ENCODE measurements around the gene GRXCR2. TPM values are rescaled to one million over a fixed set of nuclear protein-coding genes. Genes with fewer than 3 reads are reported as not detected.

Gene GRXCR2
- total RNA-seq, 2 donors from 2014 or later = not detected

DNA sequence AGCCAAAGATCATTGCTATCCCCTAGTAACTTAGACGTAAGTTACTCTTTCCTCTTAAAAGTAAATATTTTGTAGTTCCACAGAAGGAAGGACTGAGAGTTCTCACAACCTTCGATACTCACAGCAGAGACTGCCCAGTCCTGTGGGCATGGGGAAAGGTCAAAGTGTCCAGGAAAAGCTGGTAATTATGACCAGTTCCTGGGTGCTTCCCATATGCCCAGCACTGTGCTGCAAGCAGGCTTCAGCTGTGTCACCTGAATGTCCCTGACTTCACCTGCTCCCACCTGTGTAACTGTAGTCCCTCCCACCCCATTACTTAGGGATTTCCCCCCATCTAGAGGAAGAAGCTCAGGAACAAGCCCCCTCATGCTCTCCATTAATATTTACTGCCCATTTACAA, 45.6 kb upstream of the GRXCR2 start:
- no peak overlapping the region for H3K4me3 ChIP-seq
- TF ChIP-seq, protein P1, sequence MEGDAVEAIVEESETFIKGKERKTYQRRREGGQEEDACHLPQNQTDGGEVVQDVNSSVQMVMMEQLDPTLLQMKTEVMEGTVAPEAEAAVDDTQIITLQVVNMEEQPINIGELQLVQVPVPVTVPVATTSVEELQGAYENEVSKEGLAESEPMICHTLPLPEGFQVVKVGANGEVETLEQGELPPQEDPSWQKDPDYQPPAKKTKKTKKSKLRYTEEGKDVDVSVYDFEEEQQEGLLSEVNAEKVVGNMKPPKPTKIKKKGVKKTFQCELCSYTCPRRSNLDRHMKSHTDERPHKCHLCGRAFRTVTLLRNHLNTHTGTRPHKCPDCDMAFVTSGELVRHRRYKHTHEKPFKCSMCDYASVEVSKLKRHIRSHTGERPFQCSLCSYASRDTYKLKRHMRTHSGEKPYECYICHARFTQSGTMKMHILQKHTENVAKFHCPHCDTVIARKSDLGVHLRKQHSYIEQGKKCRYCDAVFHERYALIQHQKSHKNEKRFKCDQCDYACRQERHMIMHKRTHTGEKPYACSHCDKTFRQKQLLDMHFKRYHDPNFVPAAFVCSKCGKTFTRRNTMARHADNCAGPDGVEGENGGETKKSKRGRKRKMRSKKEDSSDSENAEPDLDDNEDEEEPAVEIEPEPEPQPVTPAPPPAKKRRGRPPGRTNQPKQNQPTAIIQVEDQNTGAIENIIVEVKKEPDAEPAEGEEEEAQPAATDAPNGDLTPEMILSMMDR (IDR thresholded peaks at IDR 0.05) = no peak
- no peaks in the 10 kb centered on the region for H3K36me3 ChIP-seq
- H3K4me1 ChIP-seq = no peaks in the 10 kb centered on the region
- H3K27me3 ChIP-seq = no peaks in the 10 kb centered on the region
- no peak overlapping the region for H3K27ac ChIP-seq
- intact Hi-C loops (cut with DNase I) = no loop called here
- H3K9ac ChIP-seq (ENCODE audit: low read depth in 2 of 2, low read length in 2 of 2) = no peak overlapping the region
- no peak for DNase-seq
- H3K9me3 ChIP-seq = no peaks in the 10 kb centered on the region

DNA sequence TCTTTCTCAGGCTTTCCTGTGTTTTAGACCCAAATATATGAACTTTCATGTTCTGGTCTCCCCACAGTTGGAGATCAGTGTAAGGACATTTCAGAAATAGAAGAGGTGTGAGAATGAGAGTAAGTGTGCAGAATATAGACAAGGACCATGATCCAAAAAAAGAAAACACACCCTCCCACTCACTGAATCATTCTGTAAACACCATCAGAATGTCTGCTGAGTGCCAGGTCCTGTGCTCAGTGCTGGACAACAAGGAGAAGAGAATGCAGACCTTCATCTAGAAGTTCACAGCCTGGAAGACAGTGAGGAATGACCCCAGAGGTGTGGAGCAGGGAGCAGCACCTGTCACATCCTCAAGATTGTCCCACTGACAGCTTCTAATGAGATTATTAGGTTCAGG, 44.5 kb upstream of the GRXCR2 start:
- Histone ChIP-seq H3K27ac (no peak overlapping the region), H3K27me3 (no peaks in the 10 kb centered on the region), H3K9me3 (no peaks in the 10 kb centered on the region), H3K4me1 (no peaks in the 10 kb centered on the region), H3K9ac (ENCODE audit: low read depth in 2 of 2, low read length in 2 of 2) (no peak overlapping the region), H3K4me3 (no peak overlapping the region), H3K36me3 (no peaks in the 10 kb centered on the region)
- no peak for DNase-seq
- TF ChIP-seq, protein P1 (IDR thresholded peaks at IDR 0.05) = no peak
- intact Hi-C loops (cut with DNase I) = no loop called here

GRCh38 chr5:145915970-145916638, 43.3 kb upstream of the GRXCR2 start:
- Histone ChIP-seq H3K27ac (no peak overlapping the region), H3K4me3 (no peak overlapping the region), H3K9ac (ENCODE audit: low read depth in 2 of 2, low read length in 2 of 2) (no peak overlapping the region), H3K27me3 (no peaks in the 10 kb centered on the region), H3K36me3 (no peaks in the 10 kb centered on the region), H3K9me3 (no peaks in the 10 kb centered on the region), H3K4me1 (no peaks in the 10 kb centered on the region)
- TF ChIP-seq, protein P1 (IDR thresholded peaks at IDR 0.05) = no peak
- no peak for DNase-seq
- intact Hi-C loops (cut with DNase I) = no loop called here

- H3K9ac ChIP-seq (ENCODE audit: low read depth in 2 of 2, low read length in 2 of 2) = no peak overlapping the region
- no peaks in the 10 kb centered on the region for H3K36me3 ChIP-seq
- H3K27ac ChIP-seq = no peak overlapping the region
- H3K27me3 ChIP-seq = no peaks in the 10 kb centered on the region
- no peak overlapping the region for H3K4me3 ChIP-seq
- intact Hi-C loops (cut with DNase I) = no loop called here
- TF ChIP-seq, protein P1 (IDR thresholded peaks at IDR 0.05) = no peak
- no peak for DNase-seq
- H3K4me1 ChIP-seq = no peaks in the 10 kb centered on the region
- no peaks in the 10 kb centered on the region for H3K9me3 ChIP-seq
These were observed 40.9 kb upstream of the GRXCR2 start for GRCh38 chr5:145913701-145914100.

GRCh38 chr5:145912594-145912993, 39.8 kb upstream of the GRXCR2 start:
- Histone ChIP-seq H3K9ac (ENCODE audit: low read depth in 2 of 2, low read length in 2 of 2) (no peak overlapping the region), H3K27me3 (no peaks in the 10 kb centered on the region), H3K27ac (no peak overlapping the region), H3K9me3 (no peaks in the 10 kb centered on the region), H3K4me3 (no peak overlapping the region), H3K36me3 (no peaks in the 10 kb centered on the region), H3K4me1 (no peaks in the 10 kb centered on the region)
- intact Hi-C loops (cut with DNase I) = no loop called here
- no peak for DNase-seq
- TF ChIP-seq, protein P1 (IDR thresholded peaks at IDR 0.05) = no peak

Data from colonic mucosa (tissue), 4 donors.